ENCODE data around the gene USH1C.

- TF ChIP-seq POLR2AphosphoS5 (IDR thresholded peaks at IDR 0.05; ENCODE audit: low read depth, low read length), result no peak
- TF ChIP-seq POLR2A (IDR thresholded peaks at IDR 0.05; ENCODE audit: low read depth, low read length), result no peak
- TF ChIP-seq TAF1 (IDR thresholded peaks at IDR 0.05; ENCODE audit: borderline replicate concordance, low read depth, low read length), result no peak
These were observed 68.4 kb downstream of the USH1C start for GRCh38 chr11:17475666-17476316.
